ENCODE data around the gene HELLS. TPM values are rescaled to one million over a fixed set of nuclear protein-coding genes. Genes with fewer than 3 reads are reported as not detected.

Gene HELLS
- total and polyA plus RNA-seq, 2 of the 4 experiments (the other 2 are of a cell fraction) = 15.9 to 29.8 TPM

DNA sequence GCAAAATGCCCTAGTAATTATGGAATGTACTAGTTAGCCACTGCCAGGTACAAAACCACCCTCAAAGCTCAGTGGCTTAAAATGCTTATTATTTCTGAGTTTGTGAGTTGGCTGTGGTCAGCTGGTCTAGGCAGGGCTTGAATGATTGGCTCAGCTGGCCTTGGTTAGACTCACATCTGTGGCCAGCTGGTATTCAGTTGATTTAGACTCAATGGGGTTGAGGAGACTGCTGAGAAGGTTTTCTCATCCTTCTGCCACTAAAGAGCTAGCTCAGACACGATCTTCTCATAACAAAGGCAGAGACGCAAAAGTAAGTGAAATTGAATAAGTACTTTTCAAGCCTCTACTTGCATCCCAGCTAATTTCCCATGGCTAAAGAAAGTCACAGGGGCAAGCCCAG is 80.9 kb downstream of the HELLS start:
- no peak overlapping the region for H2BK20ac ChIP-seq (ENCODE audit: low read depth, low read length)
- no peak overlapping the region for H3K4me3 ChIP-seq (ENCODE audit: insufficient read depth, low read depth, low read length)
- intact Hi-C loops (cut with micrococcal nuclease) (no loop called here), in situ Hi-C loops (cut with MboI; ENCODE audit: low sequenced_read_pairs) (no loop called here), dilution Hi-C loops (cut with HindIII; ENCODE audit: low sequenced_read_pairs, unreplicated experiment) (no loop called here)
- ATAC-seq (ENCODE audit: low read depth) (no peak), DNase-seq (no peak)
- H4K91ac ChIP-seq (ENCODE audit: insufficient read depth, low read depth, low read length) = no peak overlapping the region
- H3K9me3 ChIP-seq (ENCODE audit: control insufficient read depth, insufficient read depth, low read length) = no peaks in the 10 kb centered on the region
- no peak overlapping the region for H3K4ac ChIP-seq (ENCODE audit: low read depth, low read length)
- H2BK15ac ChIP-seq (ENCODE audit: low read depth, low read length) = no peak overlapping the region
- no peak overlapping the region for H3K14ac ChIP-seq (replicated peaks; ENCODE audit: low read depth, low read length)
- H4K20me1 ChIP-seq (ENCODE audit: insufficient read depth, low read length) = no peaks in the 10 kb centered on the region
- no peaks in the 10 kb centered on the region for H3K79me1 ChIP-seq (ENCODE audit: low read depth in 1 of 2, low read length in 2 of 2)
- POLR2A ChIA-PET (ENCODE audit: unreplicated experiment) = no interaction called here
- CTCF ChIA-PET = no interaction called here
- no TSS peak for BruUV-seq (replicated peaks)
- H3K9me1 ChIP-seq (ENCODE audit: insufficient read depth, low read length) = no peaks in the 10 kb centered on the region
- no peak overlapping the region for H4K8ac ChIP-seq (ENCODE audit: low read depth in 2 of 2, low read length in 2 of 2)
- no peaks in the 10 kb centered on the region for H3K27me3 ChIP-seq (ENCODE audit: control insufficient read depth, insufficient read depth, low read length)
- WGBS, 2 experiments (ENCODE audit: extremely low coverage in 2 of 2, insufficient read length in 1 of 2) = no CpG with 5 or more reads among the region's 2 CpGs
- H3K36me3 ChIP-seq (ENCODE audit: control insufficient read depth, insufficient read depth, low read length) = no peaks in the 10 kb centered on the region
- no peak overlapping the region for H3K4me2 ChIP-seq (ENCODE audit: low read depth, low read length)
- H3K27ac ChIP-seq (ENCODE audit: insufficient read depth, low read length) = no peak overlapping the region
- H3K9ac ChIP-seq (ENCODE audit: low read depth, low read length) = no peak overlapping the region
- no peak overlapping the region for H3K23ac ChIP-seq (ENCODE audit: low read depth, low read length)
- no peak overlapping the region for H2BK120ac ChIP-seq (ENCODE audit: low read depth, low read length)
- no peak overlapping the region for H3K56ac ChIP-seq (ENCODE audit: extremely low read depth, insufficient read depth, low read length)
- no peak overlapping the region for H3K18ac ChIP-seq (ENCODE audit: low read depth, low read length)
- no peak overlapping the region for H2BK5ac ChIP-seq (ENCODE audit: low read depth, low read length, poor library complexity, severe bottlenecking)
- H3K4me1 ChIP-seq (ENCODE audit: control insufficient read depth, insufficient read depth, low read length) = no peaks in the 10 kb centered on the region
- peak overlapping the region; percentile 55 for H2AK9ac ChIP-seq (replicated peaks; ENCODE audit: low read depth, low read length, poor library complexity)
- TF ChIP-seq FOS (IDR thresholded peaks at IDR 0.05; ENCODE audit: low read depth, low read length) (no peak), MAFK (IDR thresholded peaks at IDR 0.05; ENCODE audit: low read depth, low read length) (no peak), CHD1 (IDR thresholded peaks at IDR 0.05; ENCODE audit: low read depth, low read length) (no peak), ELK1 (IDR thresholded peaks at IDR 0.05; ENCODE audit: borderline replicate concordance, low read depth, low read length) (no peak)
- no peak overlapping the region for H4K5ac ChIP-seq (ENCODE audit: low read depth, low read length)
- no peak overlapping the region for H2AFZ ChIP-seq (replicated peaks; ENCODE audit: low read length, poor library complexity)
- no peak overlapping the region for H2AK5ac ChIP-seq (ENCODE audit: low read depth, low read length)

All from IMR-90 (cell line).